Sigmoid colon (tissue), 4 donors: ENCODE data around the gene SLC5A5.

Experiments
- CTCF ChIP-seq, 4 experiments: fragments of 450-650 bp in 3 of 4; fragments of 200-600 bp in 1 of 4; IDR thresholded peaks; one replicate each; pipeline ENCODE4 v1.5.1; 2016 to 2019; ENCODE audit warnings: antibody characterized with exemption in 4 of 4, mild to moderate bottlenecking in 3 of 4, moderate library complexity in 2 of 4
- POLR2A ChIP-seq, 2 donors: fragments of 450-650 bp; IDR thresholded peaks; one replicate each; pipeline ENCODE4 v1.6.1; 2016; ENCODE audit warnings: antibody characterized with exemption in 2 of 2, mild to moderate bottlenecking in 2 of 2, moderate library complexity in 2 of 2
- POLR2AphosphoS5 ChIP-seq, 4 donors: sonication (generic); formaldehyde crosslinking; IDR thresholded peaks; one replicate each; pipeline ENCODE4 v1.6.1; 2017; ENCODE audit warnings: antibody characterized with exemption in 4 of 4

- TF ChIP-seq CTCF (IDR thresholded peaks at IDR 0.05), result no peak
- no peak for TF ChIP-seq POLR2A (IDR thresholded peaks at IDR 0.05)
- no peak for TF ChIP-seq POLR2AphosphoS5 (IDR thresholded peaks at IDR 0.05)
Observed at GRCh38 chr19:17893766-17894165, 22.0 kb downstream of the SLC5A5 start.
